Endothelial cell of umbilical vein (primary cell): ENCODE data around the gene HAUS5. TPM values are rescaled to one million over a fixed set of nuclear protein-coding genes. Genes with fewer than 3 reads are reported as not detected.

Experiments used
- BruUV-seq: library from RNA; stranded (reverse); fragments of 400-500 nt; replicated peaks from 2 replicates; lab custom pipeline; 2021; lab: Mats Ljungman, UMichigan
- CTCF ChIA-PET: fragments of 300-600, 350-600 bp; sonication (Branson Sonifier 250); formaldehyde crosslinking; loops from one replicate; lab custom pipeline; 2021; ENCODE audit warnings: antibody characterized with exemption, inconsistent platforms; lab: Charles Lee
- POLR2A ChIA-PET: fragments of 300-600, 350-600 bp; sonication (Branson Sonifier 250); formaldehyde crosslinking; loops from one replicate; lab custom pipeline; 2021; ENCODE audit warnings: antibody characterized with exemption, inconsistent platforms; lab: Charles Lee
- DNase-seq: peaks from one replicate; pipeline ENCODE4 v3.0.0-alpha.2; 2011; ENCODE audit warnings: low read depth, low spot score
- FAIRE-seq: peaks from 2 replicates; lab custom pipeline; 2011; peaks lifted over from hg19 to GRCh38; lab: Jason Lieb, UNC
- H2AFZ ChIP-seq: 2 replicates; pipeline ENCODE4 v1.6.0; 2012; ENCODE audit warnings: low read depth, low read length, control low read depth, inconsistent platforms
- H3K27ac ChIP-seq: 2 replicates; pipeline ENCODE4 v1.5.1; 2011; ENCODE audit warnings: low read depth, mild to moderate bottlenecking, control low read depth, low read length, moderate library complexity; ENCODE audit not compliant: insufficient read depth
- H3K27me3 ChIP-seq, 2 experiments: 2 replicates each; pipeline versions ENCODE4 v1.6.0 to v1.6.1; 2011; ENCODE audit warnings: low read length in 2 of 2, mixed read lengths in 1 of 2; ENCODE audit not compliant: control insufficient read depth in 2 of 2, insufficient read depth in 2 of 2
- H3K36me3 ChIP-seq, 2 experiments: 2 replicates in 1 of 2; 3 replicates in 1 of 2; pipeline ENCODE4 v1.5.1; 2011; ENCODE audit warnings: low read length in 2 of 2, mild to moderate bottlenecking in 1 of 2, moderate library complexity in 1 of 2; ENCODE audit not compliant: control insufficient read depth in 2 of 2, insufficient read depth in 2 of 2; ENCODE audit errors: extremely low read depth in 1 of 2
- H3K4me1 ChIP-seq: 3 replicates; pipeline ENCODE4 v1.5.1; 2011; ENCODE audit warnings: mild to moderate bottlenecking, low read length; ENCODE audit not compliant: control insufficient read depth, insufficient read depth; ENCODE audit errors: extremely low read depth
- H3K4me2 ChIP-seq: 2 replicates; pipeline ENCODE4 v1.6.1; 2011; ENCODE audit warnings: low read length, control low read depth, mixed read lengths; ENCODE audit not compliant: insufficient read depth
- H3K4me3 ChIP-seq, 3 experiments: fragments of 200-600 bp in 1 of 3; sonication (generic), shearing (Covaris generic) in 1 of 3; replicated peaks in 1 of 3; 2 replicates each; pipeline ENCODE4 v1.5.1; 2011 to 2016; ENCODE audit warnings: control low read depth in 3 of 3, low read length in 3 of 3, mild to moderate bottlenecking in 2 of 3, inconsistent platforms in 1 of 3, low read depth in 1 of 3, moderate library complexity in 1 of 3; ENCODE audit not compliant: insufficient read depth in 1 of 3
- H3K79me2 ChIP-seq: 2 replicates; pipeline ENCODE4 v1.6.0; 2012; ENCODE audit warnings: low read length, inconsistent platforms; ENCODE audit not compliant: control insufficient read depth, insufficient read depth
- H3K9ac ChIP-seq: replicated peaks from 2 replicates; pipeline ENCODE3; 2011; ENCODE audit warnings: low read length, control low read depth; ENCODE audit not compliant: insufficient read depth; ENCODE audit errors: extremely low read depth
- H3K9me1 ChIP-seq: replicated peaks from 3 replicates; pipeline ENCODE4 v1.6.0; 2011; ENCODE audit warnings: mild to moderate bottlenecking, low read length; ENCODE audit not compliant: control insufficient read depth, insufficient read depth; ENCODE audit errors: extremely low read depth
- H3K9me3 ChIP-seq: replicated peaks from 2 replicates; pipeline ENCODE4 v1.5.1; 2012; ENCODE audit warnings: low read length, inconsistent platforms; ENCODE audit not compliant: control insufficient read depth, insufficient read depth
- H4K20me1 ChIP-seq: replicated peaks from 2 replicates; pipeline ENCODE3; 2011; ENCODE audit warnings: mild to moderate bottlenecking, low read length; ENCODE audit not compliant: control insufficient read depth, insufficient read depth; ENCODE audit errors: extremely low read depth
- EZH2 ChIP-seq: IDR thresholded peaks from 2 replicates; pipeline ENCODE4 v1.6.1; 2012; ENCODE audit warnings: borderline replicate concordance, low read depth, mild to moderate bottlenecking, moderate library complexity, low read length, inconsistent platforms; ENCODE audit not compliant: severe bottlenecking
- FOS ChIP-seq: IDR thresholded peaks from 2 replicates; pipeline ENCODE4 v1.6.1; 2011; ENCODE audit warnings: mild to moderate bottlenecking, low read length, moderate library complexity, borderline replicate concordance; ENCODE audit not compliant: insufficient read depth
- GATA2 ChIP-seq: IDR thresholded peaks from 2 replicates; pipeline ENCODE4 v1.7.0; 2011; ENCODE audit warnings: low read depth, mild to moderate bottlenecking, moderate library complexity, mixed read lengths, low read length; ENCODE audit not compliant: insufficient read length, insufficient read depth
- JUN ChIP-seq: IDR thresholded peaks from 2 replicates; pipeline ENCODE4 v1.6.1; 2011; ENCODE audit warnings: borderline replicate concordance, low read depth; ENCODE audit not compliant: insufficient read length, insufficient read depth
- MYC ChIP-seq: IDR thresholded peaks from one replicate; pipeline ENCODE4 v1.6.1; 2011; ENCODE audit warnings: mild to moderate bottlenecking, low read depth, low read length
- POLR2A ChIP-seq: IDR thresholded peaks from 2 replicates; pipeline ENCODE4 v1.6.1; 2012; ENCODE audit warnings: low read depth, mild to moderate bottlenecking, control low read depth, low read length
- POLR2AphosphoS5 ChIP-seq: IDR thresholded peaks from 2 replicates; pipeline ENCODE4 v1.6.1; 2012; ENCODE audit warnings: low read depth, mild to moderate bottlenecking, control low read depth, low read length, moderate library complexity; ENCODE audit not compliant: insufficient read depth
- dilution Hi-C: fragments of 300-500 bp; cut with MboI; formaldehyde crosslinking; loops from one replicate; pipeline ENCODE4 v1.15.0; 2019; ENCODE audit warnings: low sequenced_read_pairs; ENCODE audit not compliant: extremely low pct_ligation_motif_present
- intact Hi-C: fragments of 100-400 bp; cut with micrococcal nuclease; formaldehyde crosslinking; loops from one replicate; pipeline ENCODE4 v1.10.0; 2022
- polyA plus RNA-seq, 4 experiments: library from polyadenylated mRNA; depleted of rRNA in 3 of 4; stranded (reverse) in 3 of 4; unstranded in 1 of 4; fragments of >200 nt; gene quantifications; 2 replicates each; pipeline versions ENCODE4 v1.2.1 to v1.2.3, GENCODE V29; 2011 to 2012; ENCODE audit warnings: missing spikeins in 1 of 4
- total RNA-seq: library from RNA; stranded (reverse); gene quantifications from 2 replicates; pipeline ENCODE4 v1.2.3, GENCODE V29; 2021
- TF ChIP-seq, protein P1 (sequence below): IDR thresholded peaks from 2 replicates; pipeline ENCODE4 v1.6.1; 2011; ENCODE audit not compliant: insufficient read depth, insufficient read length
- TF ChIP-seq, protein P2 (sequence below), 2 donors: IDR thresholded peaks; 1 replicate in 1 of 2; 2 replicates in 1 of 2; pipeline ENCODE4 v1.5.1; 2011; ENCODE audit warnings: low read length in 2 of 2, mild to moderate bottlenecking in 2 of 2, moderate library complexity in 2 of 2, control low read depth in 1 of 2, inconsistent platforms in 1 of 2, low read depth in 1 of 2; ENCODE audit not compliant: insufficient read depth in 1 of 2; ENCODE audit errors: extremely low read depth in 1 of 2

HAUS5 gene
- total and polyA plus RNA-seq, 2 donors (not counting 3 experiments of a cell fraction or from before 2014, with no cell fraction given): 8.9 to 19.0 TPM

DNA sequence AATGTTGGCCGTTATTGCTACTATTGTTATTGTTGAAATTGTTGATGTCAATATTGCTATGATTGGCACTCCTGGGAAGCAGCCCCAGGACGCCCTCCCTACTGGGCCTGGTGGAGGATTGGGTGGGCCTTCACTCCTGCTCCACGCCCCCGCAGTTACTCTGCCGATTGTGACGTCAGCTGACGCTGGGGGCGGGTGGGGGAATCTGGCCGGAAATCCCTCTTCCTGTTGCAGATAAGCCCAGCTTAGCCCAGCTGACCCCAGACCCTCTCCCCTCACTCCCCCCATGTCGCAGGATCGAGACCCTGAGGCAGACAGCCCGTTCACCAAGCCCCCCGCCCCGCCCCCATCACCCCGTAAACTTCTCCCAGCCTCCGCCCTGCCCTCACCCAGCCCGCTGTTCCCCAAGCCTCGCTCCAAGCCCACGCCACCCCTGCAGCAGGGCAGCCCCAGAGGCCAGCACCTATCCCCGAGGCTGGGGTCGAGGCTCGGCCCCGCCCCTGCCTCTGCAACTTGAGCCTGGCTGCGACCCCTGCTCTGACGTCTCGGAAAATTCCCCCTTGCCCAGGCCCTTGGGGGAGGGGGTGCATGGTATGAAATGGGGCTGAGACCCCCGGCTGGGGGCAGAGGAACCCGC lies 29.1 kb downstream of the HAUS5 start, which contains the start of gene ETV2:
Gene ETV2 (plus strand): TSS at position 231 of the 637 bp plus-strand sequence. CDS start 716 bp downstream, outside the sequence.
- Histone ChIP-seq H3K4me3 (no peak within 1 kb of the TSS), H4K20me1 (no peaks in the 10 kb centered on the region), H3K27ac (no peak within 1 kb of the TSS), H3K4me1 (peaks cover 18% of the 10 kb centered on the region), H3K4me2 (no peak within 1 kb of the TSS), H3K27me3 (no peaks in the 10 kb centered on the region), H3K9me3 (no peaks in the 10 kb centered on the region), H3K79me2 (no peaks in the 10 kb centered on the region), H3K9ac (no peak within 1 kb of the TSS), H3K9me1 (no peaks in the 10 kb centered on the region), H2AFZ (peak within 1 kb of the TSS; percentile 49), H3K36me3 (peaks cover 6 to 14% of the 10 kb centered on the region in 2 experiments)
- no peak for TF ChIP-seq EZH2
- TF ChIP-seq GATA2: no peak
- no peak for TF ChIP-seq FOS
- TF ChIP-seq, protein P1, sequence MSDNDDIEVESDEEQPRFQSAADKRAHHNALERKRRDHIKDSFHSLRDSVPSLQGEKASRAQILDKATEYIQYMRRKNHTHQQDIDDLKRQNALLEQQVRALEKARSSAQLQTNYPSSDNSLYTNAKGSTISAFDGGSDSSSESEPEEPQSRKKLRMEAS: no peak
- no peak for TF ChIP-seq JUN
- TF ChIP-seq MYC: no peak
- TF ChIP-seq, protein P2, sequence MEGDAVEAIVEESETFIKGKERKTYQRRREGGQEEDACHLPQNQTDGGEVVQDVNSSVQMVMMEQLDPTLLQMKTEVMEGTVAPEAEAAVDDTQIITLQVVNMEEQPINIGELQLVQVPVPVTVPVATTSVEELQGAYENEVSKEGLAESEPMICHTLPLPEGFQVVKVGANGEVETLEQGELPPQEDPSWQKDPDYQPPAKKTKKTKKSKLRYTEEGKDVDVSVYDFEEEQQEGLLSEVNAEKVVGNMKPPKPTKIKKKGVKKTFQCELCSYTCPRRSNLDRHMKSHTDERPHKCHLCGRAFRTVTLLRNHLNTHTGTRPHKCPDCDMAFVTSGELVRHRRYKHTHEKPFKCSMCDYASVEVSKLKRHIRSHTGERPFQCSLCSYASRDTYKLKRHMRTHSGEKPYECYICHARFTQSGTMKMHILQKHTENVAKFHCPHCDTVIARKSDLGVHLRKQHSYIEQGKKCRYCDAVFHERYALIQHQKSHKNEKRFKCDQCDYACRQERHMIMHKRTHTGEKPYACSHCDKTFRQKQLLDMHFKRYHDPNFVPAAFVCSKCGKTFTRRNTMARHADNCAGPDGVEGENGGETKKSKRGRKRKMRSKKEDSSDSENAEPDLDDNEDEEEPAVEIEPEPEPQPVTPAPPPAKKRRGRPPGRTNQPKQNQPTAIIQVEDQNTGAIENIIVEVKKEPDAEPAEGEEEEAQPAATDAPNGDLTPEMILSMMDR (IDR thresholded peaks at IDR 0.05; ENCODE audit: extremely low read depth in 1 of 2, insufficient read depth in 1 of 2, low read depth in 1 of 2, low read length in 2 of 2): no peak
- no peak for TF ChIP-seq POLR2A
- TF ChIP-seq POLR2AphosphoS5: no peak
- ChIA-PET CTCF (no interaction called here), POLR2A (no interaction called here)
- intact Hi-C loops: no loop called here
- dilution Hi-C loops: no loop called here
- DNase-seq (peak; percentile 40), FAIRE-seq (no peak)
- no TSS peak for BruUV-seq
